Parathyroid adenoma (tissue), 2 donors: ENCODE results near the gene PLIN3.
"Not testable (repeated sequence)": the region's sequence is repeated elsewhere in the genome, so short reads cannot be mapped to it uniquely, and the experiment has no call there.

ENCODE experiments used
- H2AFZ ChIP-seq: fragments of 300-600 bp; sonication (generic); one replicate; pipeline ENCODE4 v1.7.0; 2017; ENCODE audit warnings: antibody characterized with exemption, mild to moderate bottlenecking
- H3K27ac ChIP-seq: fragments of 300-600 bp; sonication (generic); one replicate; pipeline ENCODE4 v1.7.0; 2017
- H3K27me3 ChIP-seq: fragments of 300-600 bp; sonication (generic); one replicate; pipeline ENCODE4 v1.7.0; 2017; ENCODE audit warnings: low read length; ENCODE audit not compliant: control insufficient read depth, insufficient read depth
- H3K36me3 ChIP-seq: fragments of 300-600 bp; sonication (generic); one replicate; pipeline ENCODE4 v1.7.0; 2017; ENCODE audit warnings: low read length; ENCODE audit not compliant: control insufficient read depth, insufficient read depth
- H3K4me1 ChIP-seq: fragments of 300-600 bp; sonication (generic); one replicate; pipeline ENCODE4 v1.7.0; 2017; ENCODE audit warnings: control low read depth
- H3K4me2 ChIP-seq: fragments of 300-600 bp; sonication (generic); one replicate; pipeline ENCODE4 v1.7.0; 2017; ENCODE audit warnings: low read length
- H3K4me3 ChIP-seq: fragments of 300-600 bp; sonication (generic); one replicate; pipeline ENCODE4 v1.7.0; 2017; ENCODE audit warnings: low read depth, low read length
- H3K79me2 ChIP-seq: fragments of 300-600 bp; sonication (generic); one replicate; pipeline ENCODE4 v1.7.0; 2017; ENCODE audit warnings: control low read depth
- H3K9ac ChIP-seq: fragments of 300-600 bp; sonication (generic); one replicate; pipeline ENCODE4 v1.7.0; 2017; ENCODE audit warnings: mild to moderate bottlenecking
- H3K9me3 ChIP-seq: fragments of 300-600 bp; sonication (generic); one replicate; pipeline ENCODE4 v1.7.0; 2017; ENCODE audit warnings: low read length; ENCODE audit not compliant: control insufficient read depth
- CTCF ChIP-seq: fragments of 300-600 bp; sonication (generic); IDR thresholded peaks from one replicate; pipeline ENCODE4 v1.7.0; 2017; ENCODE audit warnings: antibody characterized with exemption, mild to moderate bottlenecking
- donor health status: primary hyperparathyroidism.

PLIN3 gene

GRCh38 chr19:4847190-4847973 lies 20.1 kb downstream of the PLIN3 start:
- Histone ChIP-seq H3K4me1 (no peaks in the 10 kb centered on the region), H3K4me2 (no peak overlapping the region), H3K27ac (no peak overlapping the region), H2AFZ (no peak overlapping the region), H3K4me3 (no peak overlapping the region), H3K36me3 (no peaks in the 10 kb centered on the region), H3K79me2 (no peaks in the 10 kb centered on the region), H3K27me3 (no peaks in the 10 kb centered on the region), H3K9me3 (no peaks in the 10 kb centered on the region), H3K9ac (no peak overlapping the region)
- no peak for TF ChIP-seq CTCF

GRCh38 chr19:4845975-4846374 lies 21.5 kb downstream of the PLIN3 start:
- H3K9me3 ChIP-seq, H3K27me3 ChIP-seq, H3K4me3 ChIP-seq, H3K4me2 ChIP-seq, H2AFZ ChIP-seq, H3K79me2 ChIP-seq, H3K9ac ChIP-seq, H3K27ac ChIP-seq, H3K4me1 ChIP-seq, H3K36me3 ChIP-seq: not testable (repeated sequence)

GRCh38 chr19:4844348-4845179 lies 22.9 kb downstream of the PLIN3 start:
- no peak overlapping the region for H3K4me2 ChIP-seq
- no peak overlapping the region for H3K4me3 ChIP-seq
- no peak overlapping the region for H3K9ac ChIP-seq
- no peaks in the 10 kb centered on the region for H3K9me3 ChIP-seq
- H3K4me1 ChIP-seq: no peaks in the 10 kb centered on the region
- no peaks in the 10 kb centered on the region for H3K79me2 ChIP-seq
- no peak overlapping the region for H3K27ac ChIP-seq
- H3K36me3 ChIP-seq: no peaks in the 10 kb centered on the region
- no peak for TF ChIP-seq CTCF
- H3K27me3 ChIP-seq: no peaks in the 10 kb centered on the region
- H2AFZ ChIP-seq: no peak overlapping the region

- H3K4me3 ChIP-seq: no peak overlapping the region
- no peak overlapping the region for H3K4me2 ChIP-seq
- no peak overlapping the region for H3K27ac ChIP-seq
- H3K9me3 ChIP-seq: no peaks in the 10 kb centered on the region
- H3K79me2 ChIP-seq: no peaks in the 10 kb centered on the region
- no peaks in the 10 kb centered on the region for H3K36me3 ChIP-seq
- TF ChIP-seq CTCF: no peak
- no peaks in the 10 kb centered on the region for H3K4me1 ChIP-seq
- H3K9ac ChIP-seq: no peak overlapping the region
- H2AFZ ChIP-seq: no peak overlapping the region
- no peaks in the 10 kb centered on the region for H3K27me3 ChIP-seq
Observed at GRCh38 chr19:4843647-4843965, 23.9 kb downstream of the PLIN3 start.

GRCh38 chr19:4839192-4839591 lies 28.3 kb downstream of the PLIN3 start:
- H3K4me3 ChIP-seq: no peak overlapping the region
- no peaks in the 10 kb centered on the region for H3K27me3 ChIP-seq
- H3K27ac ChIP-seq: no peak overlapping the region
- H2AFZ ChIP-seq: no peak overlapping the region
- no peak overlapping the region for H3K4me2 ChIP-seq
- H3K79me2 ChIP-seq: no peaks in the 10 kb centered on the region
- H3K36me3 ChIP-seq: no peaks in the 10 kb centered on the region
- no peak for TF ChIP-seq CTCF
- H3K4me1 ChIP-seq: no peaks in the 10 kb centered on the region
- no peak overlapping the region for H3K9ac ChIP-seq
- no peaks in the 10 kb centered on the region for H3K9me3 ChIP-seq
